Measurements from ENCODE around the gene YEATS2.
"Not testable (repeated sequence)": the region's sequence is repeated elsewhere in the genome, so short reads cannot be mapped to it uniquely, and the experiment has no call there.

Gene YEATS2

GRCh38 chr3:183781246-183781645 lies 83.6 kb downstream of the YEATS2 start:
- Histone ChIP-seq H3K36me3 (replicated peaks) (peaks cover 57% of the 10 kb centered on the region), H3K27me3 (replicated peaks) (no peaks in the 10 kb centered on the region), H3K27ac (no peak overlapping the region), H3K4me3 (ENCODE audit: low read depth, low read length) (no peak overlapping the region)
- TF ChIP-seq CTCF (IDR thresholded peaks at IDR 0.05; ENCODE audit: low read depth, low read length, missing control alignments) = no peak
- DNase-seq = no peak
- in situ Hi-C loops (cut with HindIII; ENCODE audit: low pct_ligation_motif_present, low sequenced_read_pairs) = loop anchor here (25.0 kb wide), 1 partner anchor 294 kb away; no protein-coding TSS in a partner anchor

GRCh38 chr3:183782576-183783276 lies 85.1 kb downstream of the YEATS2 start:
- no peak overlapping the region for H3K27ac ChIP-seq
- TF ChIP-seq CTCF (IDR thresholded peaks at IDR 0.05; ENCODE audit: low read depth, low read length, missing control alignments) = no peak
- DNase-seq = no peak
- H3K4me3 ChIP-seq (ENCODE audit: low read depth, low read length) = no peak overlapping the region
- H3K27me3 ChIP-seq (replicated peaks) = no peaks in the 10 kb centered on the region
- in situ Hi-C loops (cut with HindIII; ENCODE audit: low pct_ligation_motif_present, low sequenced_read_pairs) = loop anchor here (25.0 kb wide), 1 partner anchor 295 kb away; no protein-coding TSS in a partner anchor
- H3K36me3 ChIP-seq (replicated peaks) = peaks cover 58% of the 10 kb centered on the region

DNA sequence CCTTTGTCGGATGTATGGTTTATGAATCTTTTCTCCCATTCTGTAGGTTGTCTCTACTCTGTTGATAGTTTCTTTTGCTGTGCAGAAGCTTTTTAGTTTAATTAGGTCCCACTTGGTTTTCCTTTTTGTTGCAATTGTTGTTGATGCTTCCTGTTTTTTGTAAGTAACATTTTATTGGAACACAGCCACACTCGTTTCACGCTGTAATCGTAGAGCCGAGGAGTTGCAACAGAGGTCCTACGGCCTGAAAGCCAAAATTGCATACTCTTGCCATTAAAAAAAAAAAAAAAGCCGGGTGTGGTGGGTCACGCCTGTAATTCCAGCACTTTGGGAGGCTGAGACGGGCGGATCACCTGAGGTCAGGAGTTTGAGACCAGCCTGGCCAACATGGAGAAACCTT lies 86.9 kb downstream of the YEATS2 start:
- in situ Hi-C loops (cut with HindIII; ENCODE audit: low pct_ligation_motif_present, low sequenced_read_pairs) = loop anchor here (25.0 kb wide), 1 partner anchor 297 kb away; no protein-coding TSS in a partner anchor
- not testable (repeated sequence) for DNase-seq; H3K27me3 ChIP-seq (replicated peaks); H3K4me3 ChIP-seq (ENCODE audit: low read depth, low read length); H3K27ac ChIP-seq
- H3K36me3 ChIP-seq (replicated peaks) = peaks cover 63% of the 10 kb centered on the region

GRCh38 chr3:183789826-183790225 lies 92.2 kb downstream of the YEATS2 start:
- no peak for DNase-seq
- Histone ChIP-seq H3K27me3 (replicated peaks) (no peaks in the 10 kb centered on the region), H3K4me3 (ENCODE audit: low read depth, low read length) (no peak overlapping the region), H3K36me3 (replicated peaks) (peaks cover 51% of the 10 kb centered on the region), H3K27ac (no peak overlapping the region)
- in situ Hi-C loops (cut with HindIII; ENCODE audit: low pct_ligation_motif_present, low sequenced_read_pairs) = loop anchor here (25.0 kb wide), 1 partner anchor 303 kb away; no protein-coding TSS in a partner anchor
- no peak for TF ChIP-seq CTCF (IDR thresholded peaks at IDR 0.05; ENCODE audit: low read depth, low read length, missing control alignments)

GRCh38 chr3:183790700-183791099 lies 93.1 kb downstream of the YEATS2 start:
- H3K36me3 ChIP-seq (replicated peaks) = peaks cover 51% of the 10 kb centered on the region
- in situ Hi-C loops (cut with HindIII; ENCODE audit: low pct_ligation_motif_present, low sequenced_read_pairs) = loop anchor here (25.0 kb wide), 1 partner anchor 303 kb away; no protein-coding TSS in a partner anchor
- DNase-seq = no peak

More at GRCh38 chr3:183790700-183791099, 93.1 kb downstream of the YEATS2 start:
- Histone ChIP-seq H3K27me3 (replicated peaks) (no peaks in the 10 kb centered on the region), H3K27ac (no peak overlapping the region), H3K4me3 (ENCODE audit: low read depth, low read length) (no peak overlapping the region)
- TF ChIP-seq CTCF (IDR thresholded peaks at IDR 0.05; ENCODE audit: low read depth, low read length, missing control alignments) = no peak
